ENCODE results near the gene CDC27.
A peak's percentile ranks its signal among the peaks of the same experiment; 100 is the strongest.
"Not testable (repeated sequence)": the region's sequence is repeated elsewhere in the genome, so short reads cannot be mapped to it uniquely, and the experiment has no call there.

The CDC27 gene

GRCh38 chr17:47227862-47228261 is 38.8 kb upstream of the CDC27 start:
- no peaks in the 10 kb centered on the region for H3K36me3 ChIP-seq
- no peak overlapping the region for H3K4me3 ChIP-seq
- H3K4me1 ChIP-seq = peaks cover 4 to 56% (median 37%) of the 10 kb centered on the region in 4 donors
- peak overlapping the region; percentile 80 to 93 for H3K27ac ChIP-seq
- intact Hi-C loops (cut with DNase I; ENCODE audit: low total_unique reads) = loop anchor here (2.0 kb wide), 1 partner anchor 89 kb away; no protein-coding TSS in a partner anchor
- no peaks in the 10 kb centered on the region for H3K9me3 ChIP-seq
- DNase-seq = no peak
- TF ChIP-seq CTCF (IDR thresholded peaks at IDR 0.05) = no peak
- no peaks in the 10 kb centered on the region for H3K27me3 ChIP-seq

- H3K4me1 ChIP-seq = peaks cover 4 to 59% (median 39%) of the 10 kb centered on the region in 4 donors
- no peaks in the 10 kb centered on the region for H3K27me3 ChIP-seq
- no peak for DNase-seq
These were observed 37.0 kb upstream of the CDC27 start for GRCh38 chr17:47225911-47226688.

GRCh38 chr17:47225436-47225858 is 36.4 kb upstream of the CDC27 start:
- no peak for TF ChIP-seq CTCF (IDR thresholded peaks at IDR 0.05)
- Histone ChIP-seq H3K27me3 (no peaks in the 10 kb centered on the region), H3K27ac (peak overlapping the region; percentile 80 to 93), H3K9me3 (no peaks in the 10 kb centered on the region), H3K4me1 (peaks cover 4 to 54% (median 38%) of the 10 kb centered on the region in 4 donors), H3K4me3 (no peak overlapping the region), H3K36me3 (no peaks in the 10 kb centered on the region)
- DNase-seq = peak; percentile 90 to 95
- intact Hi-C loops (cut with DNase I; ENCODE audit: low total_unique reads) = no loop called here

More at GRCh38 chr17:47225911-47226688, 37.0 kb upstream of the CDC27 start:
- intact Hi-C loops (cut with DNase I; ENCODE audit: low total_unique reads) = no loop called here
- Histone ChIP-seq H3K4me3 (no peak overlapping the region), H3K36me3 (no peaks in the 10 kb centered on the region), H3K9me3 (no peaks in the 10 kb centered on the region), H3K27ac (peak overlapping the region; percentile 80 to 93)
- TF ChIP-seq CTCF (IDR thresholded peaks at IDR 0.05) = no peak

- Histone ChIP-seq H3K4me3 (no peak overlapping the region), H3K27ac (peak overlapping the region; percentile 80 to 93), H3K36me3 (no peaks in the 10 kb centered on the region), H3K4me1 (peaks cover 4 to 50% (median 36%) of the 10 kb centered on the region in 4 donors), H3K27me3 (no peaks in the 10 kb centered on the region), H3K9me3 (no peaks in the 10 kb centered on the region)
- intact Hi-C loops (cut with DNase I; ENCODE audit: low total_unique reads) = no loop called here
- DNase-seq = no peak
- TF ChIP-seq CTCF (IDR thresholded peaks at IDR 0.05) = no peak
These were observed 35.9 kb upstream of the CDC27 start for GRCh38 chr17:47224966-47225365.

- DNase-seq; H3K4me3 ChIP-seq; H3K36me3 ChIP-seq; H3K9me3 ChIP-seq; H3K27me3 ChIP-seq; intact Hi-C loops (cut with DNase I; ENCODE audit: low total_unique reads): not testable (repeated sequence)
- Histone ChIP-seq H3K4me1 (peaks cover 4 to 49% (median 34%) of the 10 kb centered on the region in 4 donors), H3K27ac (peak overlapping the region; percentile 80 to 93)
These were observed 35.0 kb upstream of the CDC27 start for GRCh38 chr17:47224077-47224476.

GRCh38 chr17:47223460-47223859 is 34.4 kb upstream of the CDC27 start:
- H3K4me3 ChIP-seq = no peak overlapping the region
- intact Hi-C loops (cut with DNase I; ENCODE audit: low total_unique reads) = no loop called here

More at GRCh38 chr17:47223460-47223859, 34.4 kb upstream of the CDC27 start:
- H3K4me1 ChIP-seq = peaks cover 4 to 49% (median 33%) of the 10 kb centered on the region in 4 donors
- TF ChIP-seq CTCF (IDR thresholded peaks at IDR 0.05) = no peak
- DNase-seq = no peak
- H3K27me3 ChIP-seq = no peaks in the 10 kb centered on the region
- H3K27ac ChIP-seq = peak overlapping the region; percentile 80 to 93
- no peaks in the 10 kb centered on the region for H3K9me3 ChIP-seq
- no peaks in the 10 kb centered on the region for H3K36me3 ChIP-seq
